Uterus (tissue), 2 donors: ENCODE results near the gene OCA2.

ENCODE experiments used
- CTCF ChIP-seq, 4 experiments: fragments of 200-600 bp in 2 of 4; fragments of 450-650 bp in 2 of 4; sonication (generic) in 2 of 4; IDR thresholded peaks; one replicate each; pipeline ENCODE4 v1.5.1; 2016 to 2019; ENCODE audit warnings: antibody characterized with exemption in 4 of 4, mild to moderate bottlenecking in 2 of 4, moderate library complexity in 1 of 4
- POLR2A ChIP-seq, 2 donors: fragments of 450-650 bp; IDR thresholded peaks; one replicate each; pipeline ENCODE4 v1.6.1; 2016; ENCODE audit warnings: antibody characterized with exemption in 2 of 2, mild to moderate bottlenecking in 1 of 2, moderate library complexity in 1 of 2

GRCh38 chr15:28111543-28111942 lies 12.4 kb upstream of the OCA2 start:
- TF ChIP-seq CTCF (IDR thresholded peaks at IDR 0.05) (no peak), POLR2A (IDR thresholded peaks at IDR 0.05) (no peak)
